ENCODE data around the gene PRMT1.

PRMT1 gene

GRCh38 chr19:49667473-49667872 is 9.6 kb upstream of the PRMT1 start:
- DNase-seq (ENCODE audit: low read depth in 2 of 2) = no peak

DNA sequence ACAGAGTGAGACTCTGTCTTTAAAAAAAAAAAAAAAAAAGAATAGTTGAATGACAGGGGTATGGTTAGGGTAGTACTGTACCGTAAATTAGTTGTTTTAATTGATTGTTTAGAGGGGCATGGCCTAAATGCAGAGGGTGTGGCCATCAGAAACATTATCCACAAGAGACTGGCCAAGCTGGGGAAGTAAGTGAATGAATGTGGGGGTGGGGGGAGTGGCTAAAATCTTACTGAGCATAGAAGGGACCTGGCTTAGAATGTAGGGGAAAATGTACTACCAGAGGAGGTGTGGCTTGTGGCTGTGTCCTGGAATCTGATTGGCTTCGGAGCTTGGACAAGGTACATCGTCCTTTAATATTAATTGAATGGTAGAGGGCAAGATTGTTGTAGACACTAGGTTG is 7.6 kb upstream of the PRMT1 start:
- no peak for DNase-seq (ENCODE audit: low read depth in 2 of 2)

DNA sequence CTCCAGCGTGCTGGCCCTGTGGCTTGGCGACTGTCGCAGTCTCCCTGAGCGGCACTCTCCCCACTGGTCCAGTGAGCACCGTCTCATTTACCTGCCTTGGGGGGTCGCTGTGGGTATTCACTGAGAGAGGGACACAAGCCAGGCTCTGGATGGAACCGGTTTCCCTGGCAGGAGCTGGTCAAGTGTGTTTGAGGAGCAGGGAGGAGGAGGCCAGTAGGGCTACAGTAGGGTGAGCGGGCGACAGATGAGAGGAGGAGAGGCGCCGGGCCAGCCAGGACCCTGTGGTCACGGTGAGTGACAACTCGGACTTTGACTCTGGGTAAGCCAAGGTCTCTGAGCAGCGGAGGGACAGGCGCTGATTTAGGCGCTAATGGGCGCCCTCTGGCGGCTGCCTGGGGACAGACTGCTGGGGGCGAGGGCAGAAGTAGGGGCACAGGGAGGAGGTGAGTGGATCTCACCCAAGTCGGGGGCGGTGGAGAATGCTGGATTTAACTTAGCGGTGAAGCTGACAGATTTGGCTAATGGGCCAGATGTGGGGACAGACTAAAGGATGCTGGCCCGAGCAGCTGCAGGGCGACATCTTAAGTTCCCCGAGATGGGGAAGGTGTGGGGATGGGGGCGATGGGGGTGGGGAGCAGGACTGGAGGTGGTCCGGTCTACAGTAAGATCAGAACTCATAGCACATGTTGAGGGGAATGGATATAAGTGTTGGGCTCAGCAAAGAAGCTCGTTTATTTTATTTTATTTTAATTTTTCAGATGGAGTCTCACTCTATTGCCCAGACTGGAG is 4.7 kb upstream of the PRMT1 start:
- peak in 1 of 2 donors; percentile 59 for DNase-seq (ENCODE audit: low read depth in 2 of 2)

DNA sequence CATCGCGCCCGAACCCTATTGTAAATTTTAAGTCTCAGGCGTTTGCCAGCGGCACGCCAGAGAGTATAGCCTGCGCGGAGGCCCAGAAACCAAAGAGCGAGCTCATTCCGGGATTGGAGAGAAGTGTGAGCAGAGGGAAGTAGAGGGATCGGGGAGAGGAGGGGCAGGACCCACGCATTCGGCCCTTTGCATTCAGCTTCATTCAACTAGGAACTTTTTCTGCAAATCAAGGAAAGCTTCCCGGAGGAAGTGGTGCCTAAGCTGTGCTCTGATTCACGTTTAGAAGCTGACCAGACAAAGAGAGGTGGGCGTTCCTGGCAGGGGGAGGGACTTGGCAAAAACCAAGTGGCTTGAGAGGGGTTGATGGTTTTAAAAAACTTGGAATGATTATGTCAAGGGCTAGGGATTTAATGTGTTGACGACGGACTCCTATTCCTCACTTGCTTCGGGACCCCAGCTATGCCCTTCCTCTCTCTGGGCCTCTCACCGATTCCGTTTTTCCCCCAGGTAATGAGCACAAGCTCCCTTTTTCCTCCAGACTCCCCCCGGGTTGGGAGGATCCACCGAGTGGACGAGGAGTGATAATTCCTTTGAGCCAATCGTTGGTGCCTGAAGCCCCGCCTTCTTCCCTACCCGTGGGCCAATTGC is 811 bp upstream of the PRMT1 start:
- no peak for DNase-seq (ENCODE audit: low read depth in 2 of 2)

- peak; percentile 94 to 96 for DNase-seq (ENCODE audit: low read depth in 2 of 2)
These were observed 264 bp upstream of the PRMT1 start for GRCh38 chr19:49676784-49677230.

- peak in 1 of 2 donors; percentile 68 for DNase-seq (ENCODE audit: low read depth in 2 of 2)
These were observed 1.0 kb downstream of the PRMT1 start for GRCh38 chr19:49677901-49678674.

- DNase-seq (ENCODE audit: low read depth in 2 of 2) = no peak
These were observed 2.1 kb downstream of the PRMT1 start for GRCh38 chr19:49678985-49679770.

DNA sequence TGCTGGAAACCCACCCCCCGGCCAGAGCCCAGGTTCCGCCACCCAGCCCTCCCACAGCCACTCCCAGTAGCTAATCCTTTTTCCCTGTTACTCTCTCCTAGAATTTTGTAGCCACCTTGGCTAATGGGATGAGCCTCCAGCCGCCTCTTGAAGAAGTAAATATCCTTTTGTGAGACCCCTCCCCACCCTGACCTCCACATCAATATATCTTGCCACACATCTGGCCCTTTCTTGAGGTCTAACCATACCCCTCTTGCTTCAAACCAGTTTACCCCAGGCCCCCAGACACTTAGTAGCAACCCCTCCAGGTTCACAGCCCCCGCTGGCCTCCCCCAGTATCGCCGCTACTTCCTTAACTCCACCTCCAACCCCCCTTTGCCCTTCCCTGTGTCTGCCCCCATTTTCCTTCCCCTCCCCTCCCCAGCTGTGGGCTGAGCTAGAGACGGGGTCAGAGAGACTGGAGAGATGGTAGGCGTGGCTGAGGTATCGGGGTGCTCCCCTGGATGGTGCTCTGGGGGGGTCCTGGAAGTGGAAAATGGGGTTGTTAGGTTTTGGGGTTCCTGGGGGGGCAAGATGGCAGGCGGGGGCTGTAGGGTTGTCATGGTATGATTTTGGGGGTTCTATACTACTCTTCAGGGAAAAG is 2.8 kb downstream of the PRMT1 start:
- no peak for DNase-seq (ENCODE audit: low read depth in 2 of 2)

DNA sequence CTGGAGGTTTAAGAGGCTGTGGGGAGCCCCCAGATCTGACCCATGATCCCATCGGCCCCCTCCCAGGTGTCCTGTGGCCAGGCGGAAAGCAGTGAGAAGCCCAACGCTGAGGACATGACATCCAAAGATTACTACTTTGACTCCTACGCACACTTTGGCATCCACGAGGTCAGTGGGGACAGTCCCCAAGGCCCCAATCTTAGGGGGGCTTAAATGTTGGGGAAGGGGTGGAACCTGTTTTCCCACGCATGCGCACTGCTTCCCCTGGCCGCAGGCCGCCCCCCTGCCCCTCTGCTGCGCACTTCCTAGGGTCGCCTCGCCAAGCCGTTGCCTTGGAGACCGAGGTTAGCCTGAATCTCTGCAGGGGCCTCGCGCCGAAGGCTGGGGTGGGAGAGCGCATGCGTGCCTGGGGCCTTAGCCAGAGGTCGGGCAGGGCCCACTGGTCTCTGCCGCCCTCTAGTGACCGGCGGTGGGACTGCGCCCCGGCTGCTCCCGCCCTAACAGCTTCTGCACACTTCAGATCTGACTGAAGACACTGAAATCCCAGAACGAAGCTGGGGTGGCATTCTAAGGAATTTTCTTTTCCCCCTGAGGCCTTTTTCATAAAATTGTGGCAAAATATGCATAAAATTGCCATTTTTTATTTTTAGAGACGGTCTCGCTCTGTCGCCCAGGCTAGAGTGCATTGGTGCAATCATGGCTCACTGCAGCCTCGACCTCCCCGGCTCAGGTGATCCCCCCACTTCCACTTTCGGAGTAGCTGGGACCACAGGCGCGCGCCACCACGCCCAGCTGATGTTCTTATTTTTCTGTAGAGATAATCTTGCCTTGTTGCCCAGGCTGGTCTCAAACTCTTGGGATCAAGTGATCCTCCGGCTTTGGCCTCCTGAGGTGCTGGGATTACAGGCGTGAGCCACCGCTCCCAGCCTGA is 3.6 kb downstream of the PRMT1 start:
- peak; percentile 88 to 97 for DNase-seq (ENCODE audit: low read depth in 2 of 2)

- no peak for DNase-seq (ENCODE audit: low read depth in 2 of 2)
These were observed 4.8 kb downstream of the PRMT1 start for GRCh38 chr19:49681830-49682229.

DNA sequence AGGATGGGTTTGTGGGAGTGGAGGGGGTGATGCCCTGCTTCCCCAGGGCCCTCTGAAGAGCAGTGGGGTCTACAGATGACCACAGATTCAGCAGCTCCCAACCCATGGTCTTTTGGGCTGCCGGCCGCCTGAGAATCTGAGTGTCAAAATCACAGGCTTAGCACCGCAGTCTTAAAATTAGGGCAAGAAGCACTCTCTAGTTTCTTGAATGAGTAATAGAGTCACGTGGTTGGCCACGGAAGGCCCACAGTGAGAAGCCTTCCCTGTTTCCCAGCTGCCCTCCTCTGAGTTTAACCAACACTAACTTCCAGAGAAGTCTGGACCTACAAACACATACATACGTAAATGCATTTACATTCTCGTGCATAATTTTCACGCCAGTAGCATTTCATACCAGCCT is 5.2 kb downstream of the PRMT1 start:
- DNase-seq (ENCODE audit: low read depth in 2 of 2) = no peak

DNA sequence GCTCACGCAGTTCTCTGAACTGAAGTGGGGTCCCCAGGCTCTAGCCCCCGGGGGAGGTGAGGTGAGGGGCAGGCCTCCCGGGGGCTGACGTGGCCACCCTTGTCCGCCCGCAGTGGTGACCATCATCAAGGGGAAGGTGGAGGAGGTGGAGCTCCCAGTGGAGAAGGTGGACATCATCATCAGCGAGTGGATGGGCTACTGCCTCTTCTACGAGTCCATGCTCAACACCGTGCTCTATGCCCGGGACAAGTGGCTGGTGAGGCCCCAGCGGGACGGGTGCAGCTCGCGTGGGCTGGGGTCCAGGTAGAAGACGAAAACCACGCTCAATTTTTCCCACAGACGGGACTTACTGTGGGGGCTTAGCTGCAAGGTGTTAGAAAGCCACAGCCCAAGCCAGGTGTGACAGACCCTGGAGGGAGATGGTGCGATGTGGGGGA is 6.8 kb downstream of the PRMT1 start:
- DNase-seq (ENCODE audit: low read depth in 2 of 2) = no peak

DNA sequence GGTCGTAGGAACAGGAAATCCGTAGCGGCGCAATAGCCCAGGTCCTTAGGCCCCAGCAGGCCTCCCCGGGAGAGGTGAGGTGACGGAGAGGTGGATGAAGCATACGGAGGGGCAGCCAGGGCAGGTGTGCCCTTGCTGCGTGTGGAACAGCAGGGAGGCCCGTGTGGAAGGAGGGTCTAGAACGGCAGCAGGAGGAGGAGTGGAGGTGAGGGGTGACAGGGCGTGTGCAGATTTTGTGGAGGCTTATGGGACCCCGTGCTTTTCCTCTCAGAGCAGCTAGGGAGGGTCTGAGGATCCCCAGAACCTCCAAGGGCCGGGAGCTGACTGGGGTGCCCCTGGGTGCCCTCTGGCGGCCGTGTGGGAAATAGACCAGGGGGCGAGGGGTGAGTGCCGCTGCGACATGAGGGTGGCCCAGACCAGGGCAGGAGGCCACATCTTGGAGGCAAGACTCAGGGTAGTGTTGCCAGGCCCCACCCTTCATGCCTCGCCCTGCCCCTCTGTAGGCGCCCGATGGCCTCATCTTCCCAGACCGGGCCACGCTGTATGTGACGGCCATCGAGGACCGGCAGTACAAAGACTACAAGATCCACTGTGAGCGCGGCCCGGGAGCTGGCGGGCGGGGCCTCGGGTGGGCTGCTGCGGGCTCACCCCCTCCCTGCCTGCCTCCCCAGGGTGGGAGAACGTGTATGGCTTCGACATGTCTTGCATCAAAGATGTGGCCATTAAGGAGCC is 7.3 kb downstream of the PRMT1 start:
- DNase-seq (ENCODE audit: low read depth in 2 of 2) = no peak

GRCh38 chr19:49684983-49685553 is 8.0 kb downstream of the PRMT1 start:
- no peak for DNase-seq (ENCODE audit: low read depth in 2 of 2)

DNA sequence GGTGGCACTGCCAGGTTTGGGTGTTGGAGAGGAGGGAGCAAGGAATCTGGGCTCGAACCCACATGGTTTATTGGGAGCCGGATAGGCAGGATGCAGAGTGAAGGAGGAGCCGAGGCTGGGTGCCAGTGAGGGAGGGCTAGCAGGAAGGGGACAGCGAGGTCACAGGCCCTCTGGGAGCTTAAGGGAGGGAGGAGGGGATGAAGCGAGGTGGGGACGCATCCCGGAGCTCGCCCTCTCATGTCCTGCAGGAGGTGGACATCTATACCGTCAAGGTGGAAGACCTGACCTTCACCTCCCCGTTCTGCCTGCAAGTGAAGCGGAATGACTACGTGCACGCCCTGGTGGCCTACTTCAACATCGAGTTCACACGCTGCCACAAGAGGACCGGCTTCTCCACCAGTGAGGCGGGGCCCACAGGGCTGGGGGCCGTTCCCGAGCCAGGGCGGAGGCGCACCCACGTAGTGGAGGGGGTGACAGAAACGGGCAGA is 8.8 kb downstream of the PRMT1 start:
- no peak for DNase-seq (ENCODE audit: low read depth in 2 of 2)

DNA sequence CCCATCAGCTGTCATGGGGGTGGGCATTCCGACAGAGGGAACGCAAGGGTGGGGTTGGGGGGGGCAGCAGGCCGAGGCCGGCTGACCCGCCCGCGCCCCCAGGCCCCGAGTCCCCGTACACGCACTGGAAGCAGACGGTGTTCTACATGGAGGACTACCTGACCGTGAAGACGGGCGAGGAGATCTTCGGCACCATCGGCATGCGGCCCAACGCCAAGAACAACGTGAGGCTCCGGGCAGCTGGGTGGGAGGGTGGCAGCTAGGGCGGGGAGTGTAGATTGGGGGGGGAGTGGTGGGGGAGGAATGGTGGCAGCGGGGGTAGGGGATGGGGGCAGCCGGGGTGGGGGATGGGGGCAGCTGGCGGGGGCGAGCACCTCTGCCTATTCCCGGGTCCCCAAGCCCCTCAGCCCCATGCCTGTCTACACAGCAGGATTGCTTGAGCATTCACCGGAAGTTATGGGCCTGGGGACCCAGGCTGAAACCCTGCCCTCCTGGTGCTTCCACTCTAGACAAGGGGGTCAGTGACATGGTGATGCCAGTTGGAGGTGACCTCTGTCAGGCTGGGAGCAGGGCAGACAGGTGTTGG is 9.5 kb downstream of the PRMT1 start:
- DNase-seq (ENCODE audit: low read depth in 2 of 2) = no peak

DNA sequence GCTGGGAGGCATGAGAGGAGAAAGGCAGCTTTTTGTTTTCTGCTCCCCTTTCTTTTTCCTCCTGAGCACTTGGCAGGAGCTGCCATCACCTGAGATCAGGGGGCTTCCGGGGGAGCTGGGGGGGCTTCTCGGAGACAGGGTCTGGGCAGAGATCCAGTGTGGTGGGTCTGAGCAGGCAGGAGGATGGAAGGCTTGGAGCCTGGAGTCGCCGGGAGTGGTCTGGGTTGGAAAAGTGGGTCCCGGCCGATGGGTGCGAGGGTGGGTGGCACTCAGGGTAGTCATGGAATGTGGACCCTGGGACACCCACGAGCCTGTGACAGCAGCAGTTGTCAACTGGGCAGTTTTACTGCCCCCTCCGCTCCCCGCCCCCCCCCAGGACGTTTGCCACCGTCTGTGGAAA is 10.1 kb downstream of the PRMT1 start:
- no peak for DNase-seq (ENCODE audit: low read depth in 2 of 2)

GRCh38 chr19:49687566-49688316 is 10.7 kb downstream of the PRMT1 start:
- no peak for DNase-seq (ENCODE audit: low read depth in 2 of 2)

Data from stimulated activated CD4-positive, alpha-beta T cell treated with anti-CD3 and anti-CD28 coated beads, Interleukin-1b, Interleukin-23, amount 100 ng/mL, for 1 hour (primary cell).